OCI-LY1 (cell line): ENCODE data around the gene PDE11A.

Experiments used
- H2AFZ ChIP-seq: fragments of 200-600 bp; sonication (generic), shearing (Covaris generic); 2 replicates; pipeline ENCODE4 v1.6.0; 2014; ENCODE audit warnings: antibody characterized with exemption, mild to moderate bottlenecking, low read length
- H3F3A ChIP-seq: fragments of 200-600 bp; sonication (generic), shearing (Covaris generic); 2 replicates; pipeline ENCODE4 v1.6.0; 2014; ENCODE audit warnings: mild to moderate bottlenecking, antibody characterized with exemption, low read length, moderate library complexity; ENCODE audit not compliant: insufficient read depth
- H3K27ac ChIP-seq: fragments of 200-600 bp; sonication (generic); 2 replicates; pipeline ENCODE4 v1.5.1; 2014; ENCODE audit warnings: low read length, mixed run types, mild to moderate bottlenecking, low read depth; ENCODE audit not compliant: poor library complexity, severe bottlenecking
- H3K27me3 ChIP-seq: fragments of 200-600 bp; sonication (generic); 2 replicates; pipeline ENCODE4 v1.6.0; 2014; ENCODE audit warnings: antibody characterized with exemption, mild to moderate bottlenecking, low read length, moderate library complexity; ENCODE audit not compliant: insufficient read depth
- H3K36me3 ChIP-seq: fragments of 200-600 bp; sonication (generic); 2 replicates; pipeline ENCODE4 v1.6.1; 2014; ENCODE audit warnings: mild to moderate bottlenecking, antibody characterized with exemption, low read length, moderate library complexity, mixed read lengths; ENCODE audit not compliant: insufficient read depth
- H3K4me1 ChIP-seq: fragments of 200-600 bp; sonication (generic); 2 replicates; pipeline ENCODE4 v1.5.1; 2014; ENCODE audit warnings: mild to moderate bottlenecking, low read length, moderate library complexity; ENCODE audit not compliant: insufficient read depth, severe bottlenecking
- H3K4me2 ChIP-seq: fragments of 200-600 bp; sonication (generic), shearing (Covaris generic); 2 replicates; pipeline ENCODE4 v1.6.1; 2014; ENCODE audit warnings: low read length
- H3K4me3 ChIP-seq: fragments of 200-600 bp; sonication (generic); 2 replicates; pipeline ENCODE4 v1.5.1; 2014; ENCODE audit warnings: low read length, low read depth, mild to moderate bottlenecking, mixed read lengths; ENCODE audit not compliant: poor library complexity, severe bottlenecking
- H3K79me2 ChIP-seq: fragments of 200-600 bp; shearing (Covaris generic); 2 replicates; pipeline ENCODE4 v1.6.1; 2016; ENCODE audit warnings: mixed run types, low read length, mixed read lengths; ENCODE audit not compliant: insufficient read depth
- H3K9ac ChIP-seq: fragments of 200-600 bp; sonication (generic), shearing (Covaris generic); 2 replicates; pipeline ENCODE4 v1.6.1; 2014; ENCODE audit warnings: mild to moderate bottlenecking, low read length, mixed read lengths
- H3K9me2 ChIP-seq: fragments of 200-600 bp; sonication (generic), shearing (Covaris generic); 2 replicates; pipeline ENCODE4 v1.6.1; 2014; ENCODE audit warnings: low read depth, mild to moderate bottlenecking, low read length, mixed read lengths
- H3K9me3 ChIP-seq: fragments of 200-600 bp; shearing (Covaris generic); 2 replicates; pipeline ENCODE4 v1.6.1; 2014; ENCODE audit warnings: low read length, mixed read lengths
- H4K20me1 ChIP-seq: fragments of 200-600 bp; sonication (generic), shearing (Covaris generic); 2 replicates; pipeline ENCODE4 v1.6.0; 2016; ENCODE audit warnings: mild to moderate bottlenecking, low read length; ENCODE audit not compliant: insufficient read depth
- CTCF ChIP-seq: fragments of 200-600 bp; sonication (generic), shearing (Covaris generic); IDR thresholded peaks from 2 replicates; pipeline ENCODE4 v1.5.1; 2017; ENCODE audit warnings: mild to moderate bottlenecking, antibody characterized with exemption, low read length, moderate library complexity, mixed read lengths
- EZH2 ChIP-seq: fragments of 200-600 bp; sonication (generic), shearing (Covaris generic); IDR thresholded peaks from 2 replicates; pipeline ENCODE4 v1.8.0; 2017; ENCODE audit warnings: borderline replicate concordance, mixed run types, mild to moderate bottlenecking, antibody characterized with exemption, low read length, moderate library complexity, mixed read lengths

The PDE11A gene

DNA sequence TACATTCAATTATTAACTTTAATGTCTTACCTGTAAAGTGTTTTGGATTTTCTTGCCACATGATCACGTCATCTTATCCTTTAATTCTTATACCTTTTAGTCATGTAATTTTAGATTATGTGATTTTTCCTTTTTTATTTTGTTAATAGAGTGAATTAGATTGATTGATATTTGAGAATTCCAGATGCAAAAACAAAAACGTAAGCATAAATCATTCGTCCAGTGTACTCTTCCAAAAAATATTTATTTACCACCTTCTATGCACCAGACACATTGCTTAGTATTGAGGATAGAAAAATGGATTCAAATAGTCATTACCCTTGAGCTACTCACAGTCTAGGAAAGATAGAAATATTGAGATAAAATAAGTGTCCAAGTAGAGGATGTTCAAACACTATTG is 249.6 kb downstream of the PDE11A start:
- no peaks in the 10 kb centered on the region for H3F3A ChIP-seq
- H3K4me2 ChIP-seq: no peak overlapping the region
- H3K9me3 ChIP-seq: no peaks in the 10 kb centered on the region
- TF ChIP-seq CTCF: no peak
- TF ChIP-seq EZH2: no peak
- no peak overlapping the region for H3K4me3 ChIP-seq
- H3K36me3 ChIP-seq: no peaks in the 10 kb centered on the region
- no peak overlapping the region for H3K9ac ChIP-seq
- no peaks in the 10 kb centered on the region for H3K79me2 ChIP-seq
- no peaks in the 10 kb centered on the region for H3K4me1 ChIP-seq
- no peak overlapping the region for H2AFZ ChIP-seq
- no peaks in the 10 kb centered on the region for H3K27me3 ChIP-seq
- H3K27ac ChIP-seq: no peak overlapping the region
- no peaks in the 10 kb centered on the region for H4K20me1 ChIP-seq
- no peaks in the 10 kb centered on the region for H3K9me2 ChIP-seq

GRCh38 chr2:177818412-177818811 is 254.2 kb downstream of the PDE11A start:
- Histone ChIP-seq H3F3A (no peaks in the 10 kb centered on the region), H4K20me1 (no peaks in the 10 kb centered on the region)

DNA sequence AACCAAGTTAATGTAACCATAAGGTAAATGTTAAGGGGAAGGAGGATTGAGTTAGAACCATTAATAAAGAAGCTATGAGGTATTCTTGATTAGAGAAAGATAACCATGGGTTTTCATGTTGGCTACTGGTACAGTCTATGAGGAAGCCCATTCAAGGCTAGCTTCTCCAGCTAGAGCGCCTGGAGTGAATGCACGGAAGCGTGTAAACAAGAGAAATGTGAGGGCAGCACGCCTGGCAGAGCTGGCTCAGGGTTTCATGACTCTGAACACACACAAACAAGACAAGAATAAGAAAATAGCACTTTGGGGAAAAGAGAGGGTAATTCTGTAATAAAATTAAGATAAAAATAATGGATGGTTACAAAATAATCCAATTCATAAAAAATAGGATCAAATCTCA is 255.3 kb downstream of the PDE11A start:
- Histone ChIP-seq H3K4me2 (no peak overlapping the region), H3F3A (no peaks in the 10 kb centered on the region), H3K4me3 (no peak overlapping the region), H3K9me3 (no peaks in the 10 kb centered on the region), H2AFZ (no peak overlapping the region), H3K9me2 (no peaks in the 10 kb centered on the region), H3K27ac (no peak overlapping the region), H4K20me1 (no peaks in the 10 kb centered on the region), H3K9ac (no peak overlapping the region), H3K4me1 (no peaks in the 10 kb centered on the region), H3K27me3 (no peaks in the 10 kb centered on the region), H3K36me3 (no peaks in the 10 kb centered on the region), H3K79me2 (no peaks in the 10 kb centered on the region)
- TF ChIP-seq CTCF (no peak), EZH2 (no peak)

More at GRCh38 chr2:177818412-177818811, 254.2 kb downstream of the PDE11A start:
- TF ChIP-seq CTCF (no peak), EZH2 (no peak)
- Histone ChIP-seq H3K9ac (no peak overlapping the region), H3K27me3 (no peaks in the 10 kb centered on the region), H3K27ac (no peak overlapping the region), H3K4me2 (no peak overlapping the region), H2AFZ (no peak overlapping the region), H3K36me3 (no peaks in the 10 kb centered on the region), H3K4me3 (no peak overlapping the region), H3K4me1 (no peaks in the 10 kb centered on the region), H3K79me2 (no peaks in the 10 kb centered on the region), H3K9me2 (no peaks in the 10 kb centered on the region), H3K9me3 (no peaks in the 10 kb centered on the region)
